IPS-NIHi7 (cell line): ENCODE measurements around the gene TSPO2.

Experiments used
- DNase-seq: peaks from one replicate; pipeline ENCODE4 v3.0.0; 2012; ENCODE audit warnings: mixed read lengths; ENCODE audit errors: extremely low spot score

The TSPO2 gene

GRCh38 chr6:41050536-41050935, 8.3 kb downstream of the TSPO2 start:
- no peak for DNase-seq

- no peak for DNase-seq
Observed at GRCh38 chr6:41051873-41052272, 9.6 kb downstream of the TSPO2 start.

- no peak for DNase-seq
Observed at GRCh38 chr6:41053041-41053440, 10.8 kb downstream of the TSPO2 start, which contains the start of gene APOBEC2. TSS of gene APOBEC2 (plus strand) at chr6:41053202. CDS start at chr6:41053348, 146 bp downstream.

- DNase-seq = no peak
Observed at GRCh38 chr6:41054511-41054910, 12.2 kb downstream of the TSPO2 start.

GRCh38 chr6:41055149-41055548, 12.9 kb downstream of the TSPO2 start:
- DNase-seq = no peak

- DNase-seq = no peak
Observed at GRCh38 chr6:41056768-41057490, 14.7 kb downstream of the TSPO2 start.

- DNase-seq = no peak
Observed at GRCh38 chr6:41058783-41059181, 16.5 kb downstream of the TSPO2 start.

- DNase-seq = no peak
Observed at GRCh38 chr6:41059556-41059955, 17.3 kb downstream of the TSPO2 start.

- DNase-seq = no peak
Observed at GRCh38 chr6:41061196-41061726, 19.0 kb downstream of the TSPO2 start.

GRCh38 chr6:41062056-41062455, 19.8 kb downstream of the TSPO2 start:
- no peak for DNase-seq

GRCh38 chr6:41063884-41064285, 21.6 kb downstream of the TSPO2 start:
- no peak for DNase-seq

GRCh38 chr6:41064841-41065240, 22.6 kb downstream of the TSPO2 start:
- DNase-seq = no peak

- DNase-seq = no peak
Observed at GRCh38 chr6:41065550-41066026, 23.3 kb downstream of the TSPO2 start.

- peak; percentile 51 for DNase-seq
Observed at GRCh38 chr6:41066867-41067304, 24.6 kb downstream of the TSPO2 start.

- peak; percentile 73 for DNase-seq
Observed at GRCh38 chr6:41071501-41071922, 29.2 kb downstream of the TSPO2 start.

- peak; percentile 88 for DNase-seq
Observed at GRCh38 chr6:41071923-41072835, 29.9 kb downstream of the TSPO2 start, which contains the start of gene OARD1. TSS of gene OARD1 (minus strand) at chr6:41072356. CDS start at chr6:41071634, 722 bp downstream.

GRCh38 chr6:41072836-41073202, 30.6 kb downstream of the TSPO2 start, which contains the start of gene NFYA:
TSS of gene NFYA (plus strand) at chr6:41072974. CDS start at chr6:41079090, 6,116 bp downstream.
- DNase-seq = peak; percentile 94

GRCh38 chr6:41073203-41073967, 31.1 kb downstream of the TSPO2 start:
- DNase-seq = peak; percentile 90

- no peak for DNase-seq
Observed at GRCh38 chr6:41073968-41074691, 31.9 kb downstream of the TSPO2 start.

GRCh38 chr6:41074692-41075436, 32.6 kb downstream of the TSPO2 start:
- no peak for DNase-seq
